Measurements from ENCODE around the gene UBTD1.

The UBTD1 gene

DNA sequence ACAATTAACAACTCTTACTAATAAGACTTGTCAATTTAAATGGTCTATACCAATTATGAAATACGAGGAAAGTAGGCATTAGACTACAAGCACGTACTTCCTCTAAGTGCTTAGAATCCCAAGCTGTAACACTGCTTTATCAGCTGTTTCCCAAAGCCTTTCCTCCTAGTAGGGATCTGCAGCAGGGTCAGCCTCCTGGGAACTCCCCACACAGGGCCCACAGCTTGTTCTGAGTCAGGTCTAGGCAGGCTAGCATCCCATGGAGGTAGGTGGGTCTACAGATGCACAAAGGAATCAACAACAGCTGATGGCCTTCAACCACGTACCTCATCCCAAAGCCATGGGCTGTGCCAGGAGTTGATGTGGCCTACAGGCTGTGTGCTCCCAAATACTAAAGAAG lies 15.2 kb upstream of the UBTD1 start:
- no peak for DNase-seq (ENCODE audit: low spot score)

GRCh38 chr10:97483921-97484320 lies 14.8 kb upstream of the UBTD1 start:
- DNase-seq (ENCODE audit: low spot score) = no peak

DNA sequence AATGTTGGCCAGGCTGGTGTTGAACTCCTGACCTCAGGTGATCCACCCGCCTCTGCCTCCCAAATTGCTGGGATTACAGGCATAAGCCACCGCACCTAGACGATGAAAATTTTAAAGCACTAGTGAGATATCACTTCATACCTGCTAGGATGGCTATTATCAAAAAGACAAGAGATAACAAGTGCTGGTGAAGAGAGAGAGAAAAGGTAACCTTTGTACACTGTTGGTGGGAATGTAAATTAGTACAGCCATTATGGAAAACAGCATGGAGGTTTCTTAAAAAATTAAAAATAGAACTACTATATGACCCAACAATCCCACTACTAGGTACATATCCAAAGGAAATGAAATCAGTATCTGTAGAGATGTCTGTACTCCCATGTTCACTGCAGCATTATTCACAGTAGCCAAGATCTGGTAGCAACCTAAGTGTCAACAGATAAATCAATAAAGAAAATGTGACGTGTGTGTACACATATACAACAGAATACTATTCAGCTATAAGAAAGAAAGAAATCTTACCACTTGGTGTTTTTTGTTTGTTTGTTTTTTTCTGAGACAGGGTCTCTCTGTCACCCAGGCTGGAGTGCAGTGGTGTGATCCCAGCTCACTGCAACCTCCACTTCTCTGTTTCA lies 13.0 kb upstream of the UBTD1 start:
- no peak for DNase-seq (ENCODE audit: low spot score)

DNA sequence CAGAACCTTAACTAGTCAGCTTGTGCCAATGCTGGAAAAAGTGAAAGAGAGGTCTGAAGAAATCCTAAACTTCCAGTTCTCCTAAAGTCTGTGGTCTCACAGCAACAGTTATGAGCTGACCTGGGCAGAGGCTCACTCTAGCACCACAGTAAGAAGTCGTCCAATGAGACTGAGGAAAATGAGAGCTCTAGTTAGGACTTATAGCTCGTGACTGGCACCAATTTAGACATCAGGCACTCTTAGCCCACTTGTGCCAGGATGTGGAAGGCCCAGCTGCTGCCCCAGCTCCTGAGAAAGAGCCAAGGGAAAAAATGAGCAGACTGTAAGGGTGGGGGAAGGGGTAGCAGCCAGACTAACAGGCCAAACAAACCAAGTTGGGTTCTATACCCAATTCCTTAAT lies 8.1 kb upstream of the UBTD1 start:
- DNase-seq (ENCODE audit: low spot score) = no peak

DNA sequence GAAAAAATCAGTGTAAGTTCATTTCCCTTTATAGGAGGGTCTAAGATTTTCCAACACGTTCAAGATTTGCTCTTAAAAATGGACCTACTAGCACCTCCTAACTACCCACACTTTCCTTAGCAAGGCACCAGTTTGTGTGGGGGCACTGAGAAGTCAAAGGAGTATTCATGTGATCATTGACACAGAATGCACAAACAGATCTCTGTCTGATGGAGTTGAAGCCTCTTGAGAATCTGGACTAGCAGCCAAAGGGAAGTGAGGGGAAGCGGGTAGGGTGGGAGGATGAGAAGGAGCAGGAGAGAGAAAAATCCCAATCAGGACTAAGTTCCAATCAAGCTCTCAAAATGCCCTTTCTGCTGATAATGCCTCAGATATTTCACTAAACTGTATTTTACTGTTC lies 4.6 kb upstream of the UBTD1 start:
- no peak for DNase-seq (ENCODE audit: low spot score)

- no peak for DNase-seq (ENCODE audit: low spot score)
Measured at GRCh38 chr10:97494863-97495506, 3.7 kb upstream of the UBTD1 start.

DNA sequence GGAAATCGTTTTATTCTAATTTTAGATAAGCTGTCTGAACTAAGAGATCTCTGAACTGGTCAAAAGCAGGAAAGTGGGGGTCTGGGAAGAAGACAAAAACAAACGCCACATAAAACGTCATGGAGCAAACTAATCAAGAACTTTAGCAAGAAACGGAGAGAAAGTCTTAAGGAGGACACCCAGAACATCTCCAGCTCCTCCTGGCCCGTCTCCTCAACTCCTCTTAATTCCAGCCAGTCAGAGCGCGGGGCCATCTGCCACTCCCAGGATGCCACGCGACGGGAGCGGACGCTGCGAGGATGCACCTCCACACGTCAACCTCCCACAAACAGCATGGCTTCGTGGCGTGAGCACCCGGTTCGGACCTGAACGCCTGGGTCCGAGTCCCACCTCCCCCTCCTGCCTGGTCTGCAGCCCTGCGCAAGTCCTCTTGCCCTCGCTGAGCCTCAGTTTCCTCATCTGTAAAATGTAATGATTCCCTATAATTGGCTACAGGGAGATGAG lies 1.1 kb upstream of the UBTD1 start:
- peak; percentile 89 for DNase-seq (ENCODE audit: low spot score)

- peak; percentile 96 for DNase-seq (ENCODE audit: low spot score)
Measured at GRCh38 chr10:97498076-97498840, 466 bp upstream of the UBTD1 start, which contains the start of gene MMS19. TSS of gene MMS19 (minus strand) at chr10:97498422. CDS start at chr10:97498384, 38 bp downstream.

- peak; percentile 62 for DNase-seq (ENCODE audit: low spot score)
Measured at GRCh38 chr10:97499561-97500296, 1.0 kb downstream of the UBTD1 start.

DNA sequence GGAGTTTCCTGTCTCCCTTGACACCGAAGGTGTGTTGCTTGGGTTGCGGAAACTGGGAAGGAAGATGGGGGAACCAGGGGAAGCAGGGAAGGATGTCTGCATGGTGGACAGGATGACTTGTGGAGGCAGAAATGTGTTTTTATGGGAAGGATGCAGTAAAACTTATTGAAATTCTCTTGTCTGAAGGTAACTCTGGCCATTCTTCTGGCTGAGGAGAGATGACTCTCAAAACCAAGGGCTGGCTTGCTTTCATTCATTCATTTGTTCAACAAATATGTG lies 1.5 kb downstream of the UBTD1 start:
- DNase-seq (ENCODE audit: low spot score) = no peak

GRCh38 chr10:97502916-97503315 lies 4.2 kb downstream of the UBTD1 start:
- DNase-seq (ENCODE audit: low spot score) = no peak

DNA sequence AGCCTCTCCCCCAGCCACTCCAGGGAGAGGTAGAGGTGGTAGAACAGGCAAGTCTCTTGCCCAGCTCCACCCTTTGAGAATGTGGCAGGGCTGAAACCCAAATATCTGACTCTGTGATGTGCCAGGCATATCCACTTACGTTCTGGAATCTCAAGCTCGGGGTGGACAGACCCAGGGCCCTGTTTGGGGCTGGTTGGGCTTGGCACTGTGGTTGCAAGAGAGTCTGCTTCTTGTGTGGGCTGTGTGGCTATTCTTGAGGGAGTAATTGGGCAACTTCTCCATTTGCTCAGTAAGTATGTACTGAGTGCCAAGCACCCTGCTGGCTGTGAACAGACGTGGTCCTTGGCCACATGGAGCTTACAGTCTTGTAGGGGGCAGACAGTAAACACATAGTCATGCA lies 4.7 kb downstream of the UBTD1 start:
- DNase-seq (ENCODE audit: low spot score) = no peak

DNA sequence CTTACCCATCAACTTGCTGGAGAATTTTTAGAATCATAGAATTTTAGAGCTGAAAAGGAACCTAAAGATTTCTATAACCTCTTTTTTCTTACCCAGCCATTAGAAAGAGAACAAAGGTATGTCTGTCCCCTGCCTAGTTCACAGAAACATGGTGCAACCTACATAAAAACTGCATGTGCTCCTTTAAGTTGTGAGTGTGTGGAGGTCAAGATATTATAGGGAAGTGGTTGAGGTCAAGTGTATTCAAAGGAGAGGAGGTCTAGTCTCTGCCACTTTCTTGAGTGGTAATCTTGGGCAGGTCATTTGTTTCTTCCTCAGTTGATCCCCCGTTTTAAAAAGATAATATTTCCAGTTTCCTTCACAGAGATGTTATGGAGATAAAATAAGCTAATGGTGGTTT lies 6.4 kb downstream of the UBTD1 start:
- DNase-seq (ENCODE audit: low spot score) = no peak

DNA sequence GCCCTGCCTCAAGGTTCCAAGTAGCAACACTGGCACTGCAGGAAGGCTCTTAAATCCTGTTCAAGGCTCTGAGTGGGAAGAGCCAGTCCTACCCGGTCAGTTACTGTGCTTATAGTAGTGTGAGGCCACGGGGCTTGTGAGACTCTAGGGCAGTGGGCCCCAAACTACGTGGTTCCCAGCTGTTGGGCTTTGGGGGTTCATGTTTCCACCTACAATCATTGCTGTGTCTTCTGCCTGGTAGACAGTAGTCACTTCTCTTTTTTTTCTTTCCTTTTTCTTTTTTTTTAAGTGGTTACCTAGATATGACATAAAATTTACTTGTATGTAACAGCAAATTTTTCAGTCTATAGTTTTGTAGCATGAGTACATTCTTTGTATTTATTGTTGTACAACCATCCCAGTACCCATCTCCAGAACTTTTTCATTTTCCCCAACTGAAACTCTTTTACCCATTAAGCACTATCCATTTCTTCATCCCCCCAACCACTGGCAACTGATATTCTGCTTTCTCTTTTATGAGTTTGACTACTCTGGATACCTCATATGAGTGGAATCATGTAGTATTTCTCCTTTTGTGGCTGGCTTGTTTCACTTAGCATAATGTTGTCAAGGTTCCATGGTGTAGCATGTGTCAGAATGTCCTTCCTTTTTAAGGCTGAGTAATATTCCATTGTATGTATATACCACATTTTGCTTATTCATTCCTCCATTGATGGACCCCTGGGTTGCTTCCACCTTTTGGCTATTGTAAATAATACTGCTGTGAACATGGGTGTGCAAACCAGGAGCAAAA lies 7.7 kb downstream of the UBTD1 start:
- no peak for DNase-seq (ENCODE audit: low spot score)

DNA sequence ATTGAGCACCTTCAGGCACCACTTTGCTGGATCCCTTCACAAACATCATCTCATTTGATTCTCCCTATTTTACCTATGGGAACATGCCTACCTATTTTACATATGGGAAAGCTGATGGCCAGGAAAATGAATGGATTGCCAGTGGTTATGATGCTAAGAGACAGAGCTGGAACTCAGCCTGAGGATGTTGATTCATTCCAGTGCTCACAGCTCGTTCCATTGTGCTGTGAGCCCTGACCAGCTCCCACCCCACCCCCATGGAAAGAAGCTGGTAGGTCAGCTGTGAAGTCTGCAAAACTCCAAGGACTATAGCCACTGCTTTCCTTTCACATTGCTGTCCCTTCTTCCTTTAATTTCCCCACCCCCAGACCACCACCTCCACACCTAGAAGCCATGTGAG lies 9.6 kb downstream of the UBTD1 start:
- no peak for DNase-seq (ENCODE audit: low spot score)

DNA sequence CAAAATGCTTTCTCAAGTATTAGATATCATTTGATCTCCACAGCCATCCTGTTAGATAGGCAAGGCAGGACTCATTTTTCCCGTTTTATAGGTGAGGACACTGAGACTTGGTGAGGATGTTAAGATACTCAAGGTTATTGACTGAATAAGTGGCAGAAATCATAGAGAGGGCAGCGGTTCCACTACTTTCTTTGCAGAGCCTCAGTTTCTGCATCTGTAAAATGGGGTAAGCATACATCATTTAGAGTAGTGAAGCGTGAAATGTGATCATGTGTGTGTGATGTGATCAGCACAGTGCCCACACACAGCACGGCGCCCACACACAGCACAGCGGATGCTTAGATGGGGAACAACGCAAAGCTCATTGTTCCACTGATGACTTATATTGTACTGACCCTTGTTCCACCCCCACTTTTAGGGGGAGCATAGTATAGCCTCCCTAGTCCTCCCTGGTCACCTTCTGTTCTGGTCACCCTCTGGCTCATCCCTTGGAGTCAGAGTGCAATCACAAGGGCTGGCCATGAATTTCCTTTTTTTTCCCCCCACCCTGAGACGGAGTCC lies 10.5 kb downstream of the UBTD1 start:
- DNase-seq (ENCODE audit: low spot score) = no peak

DNA sequence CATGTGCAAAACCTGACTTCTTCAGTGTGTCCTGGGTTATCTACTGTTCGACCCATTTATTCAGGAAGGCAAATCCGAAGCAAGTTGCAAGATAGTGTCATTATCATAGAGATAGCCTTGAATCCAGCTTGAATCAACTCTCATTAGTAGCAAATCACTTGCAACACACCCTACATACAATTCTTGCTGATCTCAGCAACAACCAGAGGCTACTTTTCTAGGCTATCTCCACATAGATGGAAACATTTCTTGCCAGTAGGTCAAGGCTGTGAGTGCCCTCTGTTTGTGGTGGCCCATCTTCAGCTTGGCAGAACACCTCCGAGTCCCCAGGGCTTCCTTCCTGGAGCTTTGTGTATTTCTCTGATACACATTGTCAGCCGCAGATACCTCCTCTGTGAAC lies 12.0 kb downstream of the UBTD1 start:
- no peak for DNase-seq (ENCODE audit: low spot score)

GRCh38 chr10:97511711-97512440 lies 13.2 kb downstream of the UBTD1 start:
- no peak for DNase-seq (ENCODE audit: low spot score)

GRCh38 chr10:97512993-97513392 lies 14.3 kb downstream of the UBTD1 start:
- no peak for DNase-seq (ENCODE audit: low spot score)

DNA sequence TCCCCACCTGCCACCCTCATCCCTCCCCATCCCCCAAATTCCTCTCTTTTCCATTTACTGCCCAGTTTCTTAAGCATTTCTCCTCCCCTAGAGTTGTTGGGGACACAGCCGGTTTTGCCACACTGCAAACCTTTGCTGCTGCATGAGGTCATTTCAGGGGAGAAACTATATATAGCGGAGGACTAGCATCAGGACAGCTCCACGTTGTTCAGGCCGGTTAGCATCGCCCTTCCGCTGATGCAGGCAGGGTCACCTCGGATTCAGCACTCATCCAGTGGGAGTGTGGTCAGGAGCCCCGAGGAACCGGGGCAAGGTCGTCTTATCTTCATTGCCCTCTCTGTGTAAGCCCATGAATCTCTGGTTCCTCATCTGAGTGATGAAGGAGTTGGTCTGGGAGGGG lies 15.6 kb downstream of the UBTD1 start:
- DNase-seq (ENCODE audit: low spot score) = no peak
